ENCODE data around the gene FAM107B. TPM values are rescaled to one million over a fixed set of nuclear protein-coding genes. Genes with fewer than 3 reads are reported as not detected.

The FAM107B gene
- total RNA-seq, 5 donors from 2014 or later (not counting 1 experiment from before 2014, with no cell fraction given), result 175 to 298 (median 214) TPM

GRCh38 chr10:14782691-14783363, 8.1 kb upstream of the FAM107B start:
- Mint-ChIP-seq H3K4me1 (peaks cover 4 to 7% (median 5%) of the 10 kb centered on the region in 3 donors), H3K4me3 (no peak overlapping the region), H3K27ac (peak overlapping the region; percentile 47 to 73), H3K9me3 (peaks cover 0 to 7% (median 0%) of the 10 kb centered on the region in 3 donors), H3K36me3 (no peaks in the 10 kb centered on the region), H3K27me3 (no peaks in the 10 kb centered on the region)
- WGBS (ENCODE audit: insufficient coverage), result no CpG with 5 or more reads among the region's 9 CpGs
- no peak overlapping the region for H3K27ac ChIP-seq (ENCODE audit: low read length)
- ATAC-seq (replicated peaks in 1 of 4), result peak in 3 of 4 experiments; percentile 34 to 47 (median 42)
- H3K4me3 ChIP-seq (ENCODE audit: control insufficient read depth in 1 of 2, extremely low read depth in 1 of 2, low read length in 1 of 2), result no peak overlapping the region
- no peaks in the 10 kb centered on the region for H3K9me3 ChIP-seq
- ChIA-PET POLR2A (no interaction called here), CTCF (interaction anchor here (0.6 kb wide), 3 partner anchors 27 to 257 kb away, joined by 3 to 5 read pairs (median 4); no protein-coding TSS in a partner anchor)
- peaks cover 0 to 3% of the 10 kb centered on the region in 2 experiments for H3K27me3 ChIP-seq (replicated peaks in 1 of 2; ENCODE audit: control insufficient read depth in 2 of 2, extremely low read depth in 1 of 2, insufficient read depth in 2 of 2, low read length in 1 of 2)
- H3K36me3 ChIP-seq (ENCODE audit: control insufficient read depth in 2 of 2, extremely low read depth in 1 of 2, insufficient read depth in 1 of 2, low read length in 1 of 2), result no peaks in the 10 kb centered on the region
- DNase-seq, result peak in 1 of 35 experiments; percentile 3
- peaks cover 0 to 3% of the 10 kb centered on the region in 2 experiments for H3K4me1 ChIP-seq (ENCODE audit: control insufficient read depth in 1 of 2, extremely low read depth in 1 of 2, insufficient read depth in 2 of 2, low read length in 2 of 2)

- Histone ChIP-seq H3K27ac (ENCODE audit: low read length) (no peak overlapping the region), H3K36me3 (ENCODE audit: control insufficient read depth in 2 of 2, extremely low read depth in 1 of 2, insufficient read depth in 1 of 2, low read length in 1 of 2) (no peaks in the 10 kb centered on the region), H3K4me3 (ENCODE audit: control insufficient read depth in 1 of 2, extremely low read depth in 1 of 2, low read length in 1 of 2) (no peak overlapping the region), H3K9me3 (no peaks in the 10 kb centered on the region), H3K27me3 (replicated peaks in 1 of 2; ENCODE audit: control insufficient read depth in 2 of 2, extremely low read depth in 1 of 2, insufficient read depth in 2 of 2, low read length in 1 of 2) (peaks cover 0 to 3% of the 10 kb centered on the region in 2 experiments), H3K4me1 (ENCODE audit: control insufficient read depth in 1 of 2, extremely low read depth in 1 of 2, insufficient read depth in 2 of 2, low read length in 2 of 2) (peaks cover 0 to 3% of the 10 kb centered on the region in 2 experiments)
- CTCF ChIA-PET, result interaction anchor here in 1 of 2 donors (0.6 kb wide), 1 partner anchor 26 kb away, joined by 4 read pairs; no protein-coding TSS in a partner anchor
- Mint-ChIP-seq H3K4me3 (no peak overlapping the region), H3K27me3 (no peaks in the 10 kb centered on the region), H3K36me3 (no peaks in the 10 kb centered on the region), H3K4me1 (peaks cover 4 to 7% (median 5%) of the 10 kb centered on the region in 3 donors), H3K27ac (no peak overlapping the region), H3K9me3 (peaks cover 0 to 7% (median 0%) of the 10 kb centered on the region in 3 donors)
- DNase-seq, result no peak
- 80% methylated on average over 7 of the region's 7 CpGs for WGBS (ENCODE audit: insufficient coverage)
- POLR2A ChIA-PET, result no interaction called here
- ATAC-seq (replicated peaks in 1 of 4), result no peak
Observed at GRCh38 chr10:14781763-14782162, 7.1 kb upstream of the FAM107B start.

GRCh38 chr10:14779001-14779651, 4.4 kb upstream of the FAM107B start:
- ATAC-seq (replicated peaks in 1 of 4) (no peak), DNase-seq (no peak)
- ChIA-PET POLR2A (no interaction called here), CTCF (no interaction called here)
- Mint-ChIP-seq H3K9me3 (no peaks in the 10 kb centered on the region), H3K27ac (no peak overlapping the region), H3K27me3 (no peaks in the 10 kb centered on the region), H3K4me3 (no peak overlapping the region), H3K36me3 (no peaks in the 10 kb centered on the region), H3K4me1 (peaks cover 4 to 7% (median 5%) of the 10 kb centered on the region in 3 donors)
- WGBS (ENCODE audit: insufficient coverage), result 89% methylated on average over 4 of the region's 6 CpGs
- Histone ChIP-seq H3K9me3 (no peaks in the 10 kb centered on the region), H3K36me3 (ENCODE audit: control insufficient read depth in 2 of 2, extremely low read depth in 1 of 2, insufficient read depth in 1 of 2, low read length in 1 of 2) (no peaks in the 10 kb centered on the region), H3K4me1 (ENCODE audit: control insufficient read depth in 1 of 2, extremely low read depth in 1 of 2, insufficient read depth in 2 of 2, low read length in 2 of 2) (peaks cover 0 to 3% of the 10 kb centered on the region in 2 experiments), H3K27ac (ENCODE audit: low read length) (no peak overlapping the region), H3K27me3 (replicated peaks in 1 of 2; ENCODE audit: control insufficient read depth in 2 of 2, extremely low read depth in 1 of 2, insufficient read depth in 2 of 2, low read length in 1 of 2) (peaks cover 0 to 4% of the 10 kb centered on the region in 2 experiments), H3K4me3 (ENCODE audit: control insufficient read depth in 1 of 2, extremely low read depth in 1 of 2, low read length in 1 of 2) (no peak overlapping the region)

GRCh38 chr10:14776546-14776945, 1.8 kb upstream of the FAM107B start:
- DNase-seq (no peak), ATAC-seq (replicated peaks in 1 of 4) (no peak)
- no peaks in the 10 kb centered on the region for H3K27me3 Mint-ChIP-seq
- H3K4me3 Mint-ChIP-seq, result no peak overlapping the region
- H3K4me1 Mint-ChIP-seq, result peaks cover 0 to 11% (median 5%) of the 10 kb centered on the region in 3 donors
- Histone ChIP-seq H3K9me3 (no peaks in the 10 kb centered on the region), H3K4me3 (ENCODE audit: control insufficient read depth in 1 of 2, extremely low read depth in 1 of 2, low read length in 1 of 2) (no peak overlapping the region), H3K27me3 (replicated peaks in 1 of 2; ENCODE audit: control insufficient read depth in 2 of 2, extremely low read depth in 1 of 2, insufficient read depth in 2 of 2, low read length in 1 of 2) (peaks cover 0 to 5% of the 10 kb centered on the region in 2 experiments), H3K27ac (ENCODE audit: low read length) (no peak overlapping the region), H3K36me3 (ENCODE audit: control insufficient read depth in 2 of 2, extremely low read depth in 1 of 2, insufficient read depth in 1 of 2, low read length in 1 of 2) (no peaks in the 10 kb centered on the region), H3K4me1 (ENCODE audit: control insufficient read depth in 1 of 2, extremely low read depth in 1 of 2, insufficient read depth in 2 of 2, low read length in 2 of 2) (no peaks in the 10 kb centered on the region)
- H3K9me3 Mint-ChIP-seq, result no peaks in the 10 kb centered on the region
- CTCF ChIA-PET, result no interaction called here
- H3K36me3 Mint-ChIP-seq, result no peaks in the 10 kb centered on the region
- 97% methylated on average over 4 of the region's 9 CpGs for WGBS (ENCODE audit: insufficient coverage)
- H3K27ac Mint-ChIP-seq, result no peak overlapping the region
- POLR2A ChIA-PET, result interaction anchor here in 1 of 2 donors (0.6 kb wide), 1 partner anchor 124 kb away, joined by 4 read pairs; no protein-coding TSS in a partner anchor

GRCh38 chr10:14775656-14776055, 959 bp upstream of the FAM107B start:
- Mint-ChIP-seq H3K27me3 (no peaks in the 10 kb centered on the region), H3K4me1 (peaks cover 0 to 11% (median 5%) of the 10 kb centered on the region in 3 donors), H3K27ac (no peak overlapping the region), H3K9me3 (no peaks in the 10 kb centered on the region), H3K36me3 (no peaks in the 10 kb centered on the region), H3K4me3 (no peak overlapping the region)
- no peaks in the 10 kb centered on the region for H3K36me3 ChIP-seq (ENCODE audit: control insufficient read depth in 2 of 2, extremely low read depth in 1 of 2, insufficient read depth in 1 of 2, low read length in 1 of 2)
- no peak overlapping the region for H3K27ac ChIP-seq (ENCODE audit: low read length)
- DNase-seq, result no peak
- WGBS (ENCODE audit: insufficient coverage), result no CpG with 5 or more reads among the region's 3 CpGs
- no peaks in the 10 kb centered on the region for H3K4me1 ChIP-seq (ENCODE audit: control insufficient read depth in 1 of 2, extremely low read depth in 1 of 2, insufficient read depth in 2 of 2, low read length in 2 of 2)
- peaks cover 0 to 5% of the 10 kb centered on the region in 2 experiments for H3K27me3 ChIP-seq (replicated peaks in 1 of 2; ENCODE audit: control insufficient read depth in 2 of 2, extremely low read depth in 1 of 2, insufficient read depth in 2 of 2, low read length in 1 of 2)
- H3K9me3 ChIP-seq, result no peaks in the 10 kb centered on the region
- no peak for ATAC-seq (replicated peaks in 1 of 4)
- POLR2A ChIA-PET, result no interaction called here
- CTCF ChIA-PET, result interaction anchor here in 1 of 2 donors (0.6 kb wide), 1 partner anchor 40 kb away, joined by 4 read pairs; no protein-coding TSS in a partner anchor
- no peak overlapping the region for H3K4me3 ChIP-seq (ENCODE audit: control insufficient read depth in 1 of 2, extremely low read depth in 1 of 2, low read length in 1 of 2)

- Histone ChIP-seq H3K4me1 (ENCODE audit: control insufficient read depth in 1 of 2, extremely low read depth in 1 of 2, insufficient read depth in 2 of 2, low read length in 2 of 2) (no peaks in the 10 kb centered on the region), H3K27ac (ENCODE audit: low read length) (no peak overlapping the region), H3K4me3 (ENCODE audit: control insufficient read depth in 1 of 2, extremely low read depth in 1 of 2, low read length in 1 of 2) (no peak overlapping the region), H3K9me3 (no peaks in the 10 kb centered on the region), H3K36me3 (ENCODE audit: control insufficient read depth in 2 of 2, extremely low read depth in 1 of 2, insufficient read depth in 1 of 2, low read length in 1 of 2) (no peaks in the 10 kb centered on the region), H3K27me3 (replicated peaks in 1 of 2; ENCODE audit: control insufficient read depth in 2 of 2, extremely low read depth in 1 of 2, insufficient read depth in 2 of 2, low read length in 1 of 2) (peaks cover 0 to 5% of the 10 kb centered on the region in 2 experiments)
- ChIA-PET POLR2A (no interaction called here), CTCF (no interaction called here)
- Mint-ChIP-seq H3K27me3 (no peaks in the 10 kb centered on the region), H3K36me3 (no peaks in the 10 kb centered on the region), H3K4me3 (no peak overlapping the region), H3K27ac (no peak overlapping the region), H3K4me1 (peaks cover 0 to 11% (median 5%) of the 10 kb centered on the region in 3 donors), H3K9me3 (no peaks in the 10 kb centered on the region)
- no peak for DNase-seq
- 93% methylated on average over 21 of the region's 22 CpGs for WGBS (ENCODE audit: insufficient coverage)
- no peak for ATAC-seq (replicated peaks in 1 of 4)
Observed at GRCh38 chr10:14774214-14774580, 500 bp downstream of the FAM107B start.

All from T-cell (primary cell).